Endodermal cell (in vitro differentiated cells): ENCODE results near the gene COL4A6. TPM values are rescaled to one million over a fixed set of nuclear protein-coding genes. Genes with fewer than 3 reads are reported as not detected.
A peak's percentile ranks its signal among the peaks of the same experiment; 100 is the strongest.

Experiments used
- DNase-seq: peaks from one replicate; pipeline ENCODE4 v3.0.0-alpha.2; 2017
- H3K27ac ChIP-seq: 2 replicates; pipeline ENCODE4 v1.5.1; 2013; ENCODE audit warnings: mild to moderate bottlenecking, low read depth, low read length, moderate library complexity
- H3K27me3 ChIP-seq: 2 replicates; pipeline ENCODE4 v1.6.1; 2013; ENCODE audit warnings: mild to moderate bottlenecking, low read length, moderate library complexity; ENCODE audit not compliant: insufficient read depth, control insufficient read depth, poor library complexity, severe bottlenecking
- H3K36me3 ChIP-seq: 2 replicates; pipeline ENCODE4 v1.7.0; 2013; ENCODE audit warnings: mild to moderate bottlenecking, low read length, moderate library complexity; ENCODE audit not compliant: control insufficient read depth, insufficient read depth
- H3K4me1 ChIP-seq: one replicate; pipeline ENCODE4 v1.7.0; 2013; ENCODE audit warnings: low read length; ENCODE audit not compliant: control insufficient read depth, insufficient read depth
- H3K4me3 ChIP-seq: 2 replicates; pipeline ENCODE4 v1.5.1; 2013; ENCODE audit warnings: mild to moderate bottlenecking, low read length, moderate library complexity
- H3K9ac ChIP-seq: 2 replicates; pipeline ENCODE4 v1.6.1; 2013; ENCODE audit warnings: mild to moderate bottlenecking, low read length, moderate library complexity; ENCODE audit not compliant: poor library complexity, severe bottlenecking; ENCODE audit errors: extremely low read depth
- H3K9me3 ChIP-seq: 2 replicates; pipeline ENCODE4 v1.6.1; 2013; ENCODE audit warnings: mild to moderate bottlenecking, low read length, moderate library complexity; ENCODE audit not compliant: control insufficient read depth
- H3K27ac Mint-ChIP-seq: 2 replicates; pipeline ENCODE4 v1.8.0; 2020; ENCODE audit warnings: mixed read lengths
- H3K27me3 Mint-ChIP-seq: 2 replicates; pipeline ENCODE4 v1.8.0; 2021; ENCODE audit warnings: mild to moderate bottlenecking, mixed read lengths; ENCODE audit not compliant: insufficient read depth
- H3K36me3 Mint-ChIP-seq: 2 replicates; pipeline ENCODE4 v1.8.0; 2020; ENCODE audit warnings: low read depth, mixed read lengths
- H3K4me1 Mint-ChIP-seq: 2 replicates; pipeline ENCODE4 v1.8.0; 2020; ENCODE audit warnings: mixed read lengths
- H3K4me3 Mint-ChIP-seq: 2 replicates; pipeline ENCODE4 v1.8.0; 2020; ENCODE audit warnings: mild to moderate bottlenecking, moderate library complexity, mixed read lengths
- H3K9me3 Mint-ChIP-seq: 2 replicates; pipeline ENCODE4 v1.8.0; 2020; ENCODE audit warnings: mild to moderate bottlenecking, mixed read lengths
- CTCF ChIP-seq: fragments of 200-600 bp; sonication (generic); conservative IDR thresholded peaks from 2 replicates; pipeline ENCODE4 v1.5.0; 2021; ENCODE audit warnings: antibody characterized with exemption, mild to moderate bottlenecking
- WGBS, 2 experiments: methylation state at CpG; one replicate each; pipeline versions ENCODE4 v1.1.5 to v1.1.7; 2013; ENCODE audit warnings: missing lambda C conversion rate in 2 of 2, mixed read lengths in 1 of 2; ENCODE audit not compliant: insufficient coverage in 1 of 2, insufficient read length in 1 of 2; 5-methylcytosine and 5-hydroxymethylcytosine counted together
- total RNA-seq, 2 donors: library from RNA; stranded (reverse); fragmentation: NEBNext Ultra II Directional in 1 of 2; extraction: Animal tissue kit (Norgen Biotek cat#: 25700) in 1 of 2; gene quantifications; 2 replicates in 1 of 2; 3 replicates in 1 of 2; pipeline ENCODE4 v1.2.1, GENCODE V29; 2021

The COL4A6 gene
- total RNA-seq, 2 donors from 2014 or later: 205 to 338 TPM

DNA sequence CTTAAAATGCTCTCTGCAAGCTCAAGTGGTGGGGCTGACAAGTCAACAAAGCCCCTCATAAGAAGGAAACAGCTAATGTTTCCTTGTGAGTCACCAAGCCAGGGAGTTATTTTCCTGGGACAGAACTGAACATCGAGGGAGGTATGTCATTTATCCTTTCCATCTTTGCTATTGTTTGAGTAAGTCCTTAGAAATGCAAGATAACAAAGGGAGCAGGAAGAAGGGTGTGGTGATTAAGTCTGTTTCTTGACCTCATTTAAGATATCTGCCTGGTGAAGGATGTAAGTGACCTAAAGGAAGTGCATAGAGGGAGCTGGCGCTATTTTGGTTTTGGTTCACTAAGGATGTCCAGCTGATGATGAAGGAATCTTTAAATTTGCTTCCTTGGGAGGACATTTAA lies 306.8 kb downstream of the COL4A6 start:
- TF ChIP-seq CTCF: no peak
- no peak overlapping the region for H3K4me3 ChIP-seq
- H3K36me3 ChIP-seq: no peaks in the 10 kb centered on the region
- no peak overlapping the region for H3K9ac ChIP-seq
- no peak for DNase-seq
- WGBS, 2 experiments: 82% methylated on average over 2 of the region's 2 CpGs; no CpG with 5 or more reads in 1 of the 2 experiments
- no peaks in the 10 kb centered on the region for H3K36me3 Mint-ChIP-seq
- H3K27ac Mint-ChIP-seq: no peak overlapping the region
- H3K9me3 ChIP-seq: no peaks in the 10 kb centered on the region
- H3K27me3 Mint-ChIP-seq: no peaks in the 10 kb centered on the region
- H3K4me1 ChIP-seq: no peaks in the 10 kb centered on the region
- peaks cover 13% of the 10 kb centered on the region for H3K4me1 Mint-ChIP-seq
- H3K4me3 Mint-ChIP-seq: no peak overlapping the region
- H3K9me3 Mint-ChIP-seq: no peaks in the 10 kb centered on the region
- no peak overlapping the region for H3K27ac ChIP-seq
- H3K27me3 ChIP-seq: no peaks in the 10 kb centered on the region

DNA sequence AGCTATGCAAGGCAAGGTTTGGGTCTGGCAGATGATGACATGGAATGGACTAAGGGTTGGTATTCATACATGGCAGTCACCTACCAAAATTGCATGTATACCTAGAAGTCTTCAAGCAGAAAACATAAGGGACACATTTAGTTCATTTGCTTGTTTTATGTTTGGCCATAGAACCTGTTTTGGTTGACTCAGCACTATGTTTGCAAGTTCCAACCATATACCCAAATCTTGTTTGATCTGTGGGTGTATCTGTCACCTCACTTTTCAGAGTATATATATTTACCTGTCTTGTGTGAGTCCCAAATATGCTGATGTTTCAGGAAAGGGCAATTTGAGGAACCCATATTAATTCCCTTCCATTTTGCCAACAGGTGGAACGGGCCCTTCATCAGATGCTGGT lies 307.3 kb downstream of the COL4A6 start:
- Histone ChIP-seq H3K4me3 (no peak overlapping the region), H3K4me1 (no peaks in the 10 kb centered on the region), H3K27me3 (no peaks in the 10 kb centered on the region), H3K9me3 (no peaks in the 10 kb centered on the region), H3K27ac (no peak overlapping the region), H3K9ac (no peak overlapping the region), H3K36me3 (no peaks in the 10 kb centered on the region)
- 100% methylated on average over 1 of the region's 1 CpG; no CpG with 5 or more reads in 1 of the 2 experiments for WGBS, 2 experiments
- TF ChIP-seq CTCF: no peak
- H3K4me3 Mint-ChIP-seq: no peak overlapping the region
- no peak for DNase-seq
- H3K4me1 Mint-ChIP-seq: peaks cover 17% of the 10 kb centered on the region
- H3K27ac Mint-ChIP-seq: no peak overlapping the region
- H3K36me3 Mint-ChIP-seq: no peaks in the 10 kb centered on the region
- no peaks in the 10 kb centered on the region for H3K9me3 Mint-ChIP-seq
- H3K27me3 Mint-ChIP-seq: no peaks in the 10 kb centered on the region

DNA sequence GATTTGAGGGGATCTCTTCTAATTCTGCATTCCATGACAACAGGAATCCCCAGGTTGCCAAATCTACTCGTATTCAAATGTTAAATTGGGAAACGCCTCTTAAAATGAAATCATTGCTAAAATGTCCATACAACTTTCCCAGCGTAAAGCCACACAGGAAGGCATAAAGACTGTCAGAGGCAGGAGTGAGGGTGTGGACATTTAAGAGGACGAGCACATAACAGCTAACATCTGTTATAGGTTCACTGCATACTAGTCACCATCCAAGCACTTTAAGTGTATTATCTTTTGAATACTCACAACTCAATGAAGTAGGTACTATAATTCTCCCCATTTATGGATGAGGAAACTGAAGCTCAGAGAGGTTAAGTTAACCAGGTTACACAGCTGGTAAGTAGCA lies 311.1 kb downstream of the COL4A6 start:
- H3K9ac ChIP-seq: no peak overlapping the region
- no peaks in the 10 kb centered on the region for H3K9me3 ChIP-seq
- no peaks in the 10 kb centered on the region for H3K9me3 Mint-ChIP-seq
- no peaks in the 10 kb centered on the region for H3K36me3 Mint-ChIP-seq
- no peaks in the 10 kb centered on the region for H3K27me3 Mint-ChIP-seq
- no peaks in the 10 kb centered on the region for H3K27me3 ChIP-seq
- no peak for DNase-seq
- no peak overlapping the region for H3K4me3 Mint-ChIP-seq
- 100% methylated on average over 1 of the region's 4 CpGs; no CpG with 5 or more reads in 1 of the 2 experiments for WGBS, 2 experiments
- no peak for TF ChIP-seq CTCF
- peaks cover 20% of the 10 kb centered on the region for H3K4me1 Mint-ChIP-seq
- H3K27ac Mint-ChIP-seq: peak overlapping the region; percentile 41
- H3K36me3 ChIP-seq: no peaks in the 10 kb centered on the region
- H3K27ac ChIP-seq: no peak overlapping the region
- H3K4me1 ChIP-seq: no peaks in the 10 kb centered on the region
- no peak overlapping the region for H3K4me3 ChIP-seq
